Measurements from ENCODE around the gene VAV3. TPM values are rescaled to one million over a fixed set of nuclear protein-coding genes. Genes with fewer than 3 reads are reported as not detected.
A peak's percentile ranks its signal among the peaks of the same experiment; 100 is the strongest.

Gene VAV3
- total RNA-seq, 2 experiments from 2014 or later = 2.3 to 8.3 TPM

GRCh38 chr1:107952989-107953388, 12.0 kb downstream of the VAV3 start:
- Histone ChIP-seq H3K4me2 (ENCODE audit: low read length) (peak overlapping the region; percentile 10), H3K27ac (ENCODE audit: low read depth, low read length, poor library complexity, severe bottlenecking) (no peak overlapping the region), H3K9me3 (ENCODE audit: low read length) (no peaks in the 10 kb centered on the region), H3K79me2 (ENCODE audit: insufficient read depth, low read depth, low read length) (no peaks in the 10 kb centered on the region), H3K9me2 (ENCODE audit: insufficient read depth, low read length) (no peaks in the 10 kb centered on the region), H2AFZ (ENCODE audit: low read length) (peak overlapping the region; percentile 38), H3K36me3 (ENCODE audit: insufficient read depth, low read length) (no peaks in the 10 kb centered on the region), H3K4me3 (ENCODE audit: low read depth, low read length, poor library complexity, severe bottlenecking) (no peak overlapping the region), H4K20me1 (ENCODE audit: insufficient read depth, low read length) (no peaks in the 10 kb centered on the region), H3K4me1 (ENCODE audit: insufficient read depth, low read length, poor library complexity, severe bottlenecking) (peaks cover 15% of the 10 kb centered on the region)
- ChIA-PET POLR2A (no interaction called here), CTCF (ENCODE audit: unreplicated experiment) (no interaction called here)
- intact Hi-C loops (cut with micrococcal nuclease; ENCODE audit: unreplicated experiment) = no loop called here
- TF ChIP-seq, protein P1, sequence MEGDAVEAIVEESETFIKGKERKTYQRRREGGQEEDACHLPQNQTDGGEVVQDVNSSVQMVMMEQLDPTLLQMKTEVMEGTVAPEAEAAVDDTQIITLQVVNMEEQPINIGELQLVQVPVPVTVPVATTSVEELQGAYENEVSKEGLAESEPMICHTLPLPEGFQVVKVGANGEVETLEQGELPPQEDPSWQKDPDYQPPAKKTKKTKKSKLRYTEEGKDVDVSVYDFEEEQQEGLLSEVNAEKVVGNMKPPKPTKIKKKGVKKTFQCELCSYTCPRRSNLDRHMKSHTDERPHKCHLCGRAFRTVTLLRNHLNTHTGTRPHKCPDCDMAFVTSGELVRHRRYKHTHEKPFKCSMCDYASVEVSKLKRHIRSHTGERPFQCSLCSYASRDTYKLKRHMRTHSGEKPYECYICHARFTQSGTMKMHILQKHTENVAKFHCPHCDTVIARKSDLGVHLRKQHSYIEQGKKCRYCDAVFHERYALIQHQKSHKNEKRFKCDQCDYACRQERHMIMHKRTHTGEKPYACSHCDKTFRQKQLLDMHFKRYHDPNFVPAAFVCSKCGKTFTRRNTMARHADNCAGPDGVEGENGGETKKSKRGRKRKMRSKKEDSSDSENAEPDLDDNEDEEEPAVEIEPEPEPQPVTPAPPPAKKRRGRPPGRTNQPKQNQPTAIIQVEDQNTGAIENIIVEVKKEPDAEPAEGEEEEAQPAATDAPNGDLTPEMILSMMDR (conservative IDR thresholded peaks at IDR 0.05; ENCODE audit: low read length) = no peak
- no peak for TF ChIP-seq EZH2phosphoT487 (IDR thresholded peaks at IDR 0.05; ENCODE audit: borderline replicate concordance, low read depth, low read length)
- peak; percentile 20 for DNase-seq (ENCODE audit: low spot score)
- no TSS peak for BruUV-seq (replicated peaks)

- no peak overlapping the region for H3K4me2 ChIP-seq (ENCODE audit: low read length)
- POLR2A ChIA-PET = interaction anchor here (2.3 kb wide), 1 partner anchor 10 kb away, joined by 7 read pairs; no protein-coding TSS in a partner anchor
- DNase-seq (ENCODE audit: low spot score) = no peak
- H3K9me3 ChIP-seq (ENCODE audit: low read length) = no peaks in the 10 kb centered on the region
- no peak for TF ChIP-seq EZH2phosphoT487 (IDR thresholded peaks at IDR 0.05; ENCODE audit: borderline replicate concordance, low read depth, low read length)
- TF ChIP-seq, protein P1 (conservative IDR thresholded peaks at IDR 0.05; ENCODE audit: low read length) = no peak
- H4K20me1 ChIP-seq (ENCODE audit: insufficient read depth, low read length) = no peaks in the 10 kb centered on the region
- H3K4me1 ChIP-seq (ENCODE audit: insufficient read depth, low read length, poor library complexity, severe bottlenecking) = peaks cover 10% of the 10 kb centered on the region
- CTCF ChIA-PET (ENCODE audit: unreplicated experiment) = no interaction called here
- no peak overlapping the region for H3K27ac ChIP-seq (ENCODE audit: low read depth, low read length, poor library complexity, severe bottlenecking)
- H3K79me2 ChIP-seq (ENCODE audit: insufficient read depth, low read depth, low read length) = no peaks in the 10 kb centered on the region
- H3K36me3 ChIP-seq (ENCODE audit: insufficient read depth, low read length) = no peaks in the 10 kb centered on the region
- H2AFZ ChIP-seq (ENCODE audit: low read length) = no peak overlapping the region
- BruUV-seq (replicated peaks) = no TSS peak
- no peak overlapping the region for H3K4me3 ChIP-seq (ENCODE audit: low read depth, low read length, poor library complexity, severe bottlenecking)
- no peaks in the 10 kb centered on the region for H3K9me2 ChIP-seq (ENCODE audit: insufficient read depth, low read length)
- intact Hi-C loops (cut with micrococcal nuclease; ENCODE audit: unreplicated experiment) = no loop called here
Measured at GRCh38 chr1:107950464-107950863, 14.5 kb downstream of the VAV3 start.

DNA sequence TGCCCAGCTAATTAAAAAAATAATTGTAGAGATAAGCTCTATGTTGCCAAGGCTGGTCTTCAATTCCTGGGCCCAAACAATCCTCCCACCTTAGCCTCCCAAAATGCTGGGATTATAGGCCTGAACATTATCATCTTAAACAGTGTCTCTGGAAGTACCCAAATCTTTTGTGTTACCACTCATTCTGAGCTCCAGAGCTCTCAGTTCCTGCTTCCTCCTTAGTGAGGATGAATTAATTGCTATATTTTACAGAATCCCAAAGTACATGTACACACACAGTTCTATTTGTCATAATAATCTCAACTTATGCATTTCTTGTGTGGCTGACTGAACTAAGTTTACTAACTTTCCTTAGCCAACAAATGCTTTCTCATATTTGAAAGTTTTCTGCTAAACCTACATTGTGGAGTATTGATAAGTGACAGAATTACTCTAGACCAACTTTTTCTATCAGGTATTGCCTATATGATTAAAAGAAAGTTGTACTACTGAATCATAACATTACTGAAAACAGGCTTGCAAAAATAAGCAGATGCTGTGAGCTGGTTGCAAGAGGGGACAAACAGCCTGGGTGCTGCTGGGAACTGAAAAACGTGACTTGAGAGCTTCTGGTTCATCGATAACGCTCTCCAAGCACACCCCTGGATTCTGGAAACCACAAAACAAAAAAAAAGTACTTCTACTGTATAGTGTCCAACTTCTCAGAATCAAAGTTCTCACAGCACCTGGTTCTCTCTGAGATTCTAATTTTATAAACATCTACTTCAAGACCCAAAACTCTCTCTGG, 15.3 kb downstream of the VAV3 start:
- Histone ChIP-seq H3K9me3 (ENCODE audit: low read length) (no peaks in the 10 kb centered on the region), H3K27ac (ENCODE audit: low read depth, low read length, poor library complexity, severe bottlenecking) (no peak overlapping the region), H3K4me3 (ENCODE audit: low read depth, low read length, poor library complexity, severe bottlenecking) (no peak overlapping the region), H3K9me2 (ENCODE audit: insufficient read depth, low read length) (no peaks in the 10 kb centered on the region), H3K36me3 (ENCODE audit: insufficient read depth, low read length) (no peaks in the 10 kb centered on the region), H3K79me2 (ENCODE audit: insufficient read depth, low read depth, low read length) (no peaks in the 10 kb centered on the region), H4K20me1 (ENCODE audit: insufficient read depth, low read length) (no peaks in the 10 kb centered on the region), H3K4me1 (ENCODE audit: insufficient read depth, low read length, poor library complexity, severe bottlenecking) (peaks cover 10% of the 10 kb centered on the region), H3K4me2 (ENCODE audit: low read length) (no peak overlapping the region), H2AFZ (ENCODE audit: low read length) (no peak overlapping the region)
- ChIA-PET POLR2A (interaction anchor here (0.6 to 2.3 kb wide), 6 partner anchors 10 to 172 kb away, joined by 3 to 7 read pairs (median 4); no protein-coding TSS in a partner anchor), CTCF (ENCODE audit: unreplicated experiment) (interaction anchor here (0.6 kb wide), 1 partner anchor 15 kb away, joined by 3 read pairs; no protein-coding TSS in a partner anchor)
- no peak for DNase-seq (ENCODE audit: low spot score)
- TF ChIP-seq, protein P1 (conservative IDR thresholded peaks at IDR 0.05; ENCODE audit: low read length) = no peak
- no peak for TF ChIP-seq EZH2phosphoT487 (IDR thresholded peaks at IDR 0.05; ENCODE audit: borderline replicate concordance, low read depth, low read length)
- BruUV-seq (replicated peaks) = no TSS peak
- intact Hi-C loops (cut with micrococcal nuclease; ENCODE audit: unreplicated experiment) = no loop called here

Data from OCI-LY7 (cell line).